GM12878 (cell line): ENCODE data around the gene CREG2.

Experiments used
- BRCA1 ChIP-seq: IDR thresholded peaks from 2 replicates; pipeline ENCODE4 v1.6.1; 2011; ENCODE audit warnings: low read depth, low read length, improper control_type of control experiment
- CHD4 ChIP-seq: fragments of 200-600 bp; sonication (generic); IDR thresholded peaks from 2 replicates; pipeline ENCODE4 v1.6.1; 2016; ENCODE audit warnings: mild to moderate bottlenecking
- CREB1 ChIP-seq: IDR thresholded peaks from 2 replicates; pipeline ENCODE4 v1.6.1; 2012; ENCODE audit warnings: low read depth, mild to moderate bottlenecking, inconsistent platforms
- EZH2 ChIP-seq: IDR thresholded peaks from 2 replicates; pipeline ENCODE4 v1.6.1; 2012; ENCODE audit warnings: low read depth, mild to moderate bottlenecking, control low read depth, inconsistent platforms, low read length, borderline replicate concordance; ENCODE audit not compliant: control insufficient read depth
- NFIC ChIP-seq: IDR thresholded peaks from 2 replicates; pipeline ENCODE4 v1.6.1; 2012; ENCODE audit warnings: low read depth, mild to moderate bottlenecking, inconsistent platforms, low read length, moderate library complexity
- POLR2A ChIP-seq: IDR thresholded peaks from 2 replicates; pipeline ENCODE4 v1.6.1; 2011; ENCODE audit warnings: low read depth, mild to moderate bottlenecking, low read length
- POLR2AphosphoS5 ChIP-seq: IDR thresholded peaks from 2 replicates; pipeline ENCODE4 v1.6.1; 2011; ENCODE audit warnings: mild to moderate bottlenecking, low read length, inconsistent platforms
- SREBF1 ChIP-seq: IDR thresholded peaks from 2 replicates; pipeline ENCODE4 v1.6.1; 2012; ENCODE audit warnings: mild to moderate bottlenecking, low read length
- TF ChIP-seq, protein P1 (sequence below), 3 experiments: IDR thresholded peaks in 2 of 3; conservative IDR thresholded peaks in 1 of 3; 2 replicates each; pipeline ENCODE4 v1.5.1; 2011; ENCODE audit warnings: low read depth in 3 of 3, low read length in 3 of 3, mild to moderate bottlenecking in 3 of 3, control low read depth in 2 of 3, moderate library complexity in 2 of 3, inconsistent platforms in 1 of 3, mixed read lengths in 1 of 3; ENCODE audit not compliant: control insufficient read depth in 2 of 3, insufficient read depth in 1 of 3; ENCODE audit errors: extremely low read depth in 1 of 3
- TF ChIP-seq, protein P2 (sequence below): IDR thresholded peaks from 2 replicates; pipeline ENCODE4 v1.6.1; 2012; ENCODE audit warnings: low read depth, low read length, improper control_type of control experiment
- TF ChIP-seq, protein P3 (sequence below): IDR thresholded peaks from 2 replicates; pipeline ENCODE4 v1.6.1; 2011; ENCODE audit warnings: low read depth, mild to moderate bottlenecking, low read length, moderate library complexity, borderline replicate concordance; ENCODE audit errors: extremely low read depth
- TF ChIP-seq, protein P4 (sequence below): IDR thresholded peaks from 2 replicates; pipeline ENCODE4 v1.6.1; 2012; ENCODE audit warnings: low read length, inconsistent platforms

DNA sequence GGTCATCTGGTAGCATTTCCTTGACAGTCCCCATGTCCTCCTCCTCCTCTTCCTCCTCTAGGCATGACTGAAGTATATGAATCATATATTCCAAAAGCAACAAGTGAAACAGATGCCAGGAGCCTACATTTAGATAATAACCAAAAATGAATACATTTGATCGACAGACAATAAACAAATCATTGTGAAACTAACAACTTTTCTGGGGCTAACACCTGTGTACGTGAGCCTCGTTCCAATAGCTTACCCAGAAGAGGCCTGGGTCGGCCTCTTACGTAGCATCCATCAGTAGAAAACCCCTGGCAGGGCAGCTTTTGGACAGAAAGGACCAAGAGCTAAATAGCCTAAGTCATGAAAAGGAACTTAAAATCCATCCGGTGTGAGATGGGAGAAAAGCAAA, 15.3 kb upstream of the CREG2 start:
- no peak for TF ChIP-seq CREB1
- TF ChIP-seq NFIC: no peak
- TF ChIP-seq BRCA1: no peak
- TF ChIP-seq, protein P1, sequence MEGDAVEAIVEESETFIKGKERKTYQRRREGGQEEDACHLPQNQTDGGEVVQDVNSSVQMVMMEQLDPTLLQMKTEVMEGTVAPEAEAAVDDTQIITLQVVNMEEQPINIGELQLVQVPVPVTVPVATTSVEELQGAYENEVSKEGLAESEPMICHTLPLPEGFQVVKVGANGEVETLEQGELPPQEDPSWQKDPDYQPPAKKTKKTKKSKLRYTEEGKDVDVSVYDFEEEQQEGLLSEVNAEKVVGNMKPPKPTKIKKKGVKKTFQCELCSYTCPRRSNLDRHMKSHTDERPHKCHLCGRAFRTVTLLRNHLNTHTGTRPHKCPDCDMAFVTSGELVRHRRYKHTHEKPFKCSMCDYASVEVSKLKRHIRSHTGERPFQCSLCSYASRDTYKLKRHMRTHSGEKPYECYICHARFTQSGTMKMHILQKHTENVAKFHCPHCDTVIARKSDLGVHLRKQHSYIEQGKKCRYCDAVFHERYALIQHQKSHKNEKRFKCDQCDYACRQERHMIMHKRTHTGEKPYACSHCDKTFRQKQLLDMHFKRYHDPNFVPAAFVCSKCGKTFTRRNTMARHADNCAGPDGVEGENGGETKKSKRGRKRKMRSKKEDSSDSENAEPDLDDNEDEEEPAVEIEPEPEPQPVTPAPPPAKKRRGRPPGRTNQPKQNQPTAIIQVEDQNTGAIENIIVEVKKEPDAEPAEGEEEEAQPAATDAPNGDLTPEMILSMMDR (IDR thresholded peaks at IDR 0.05 in 2 of 3, conservative IDR thresholded peaks at IDR 0.05 in 1 of 3; ENCODE audit: control insufficient read depth in 2 of 3, extremely low read depth in 1 of 3, insufficient read depth in 1 of 3, low read depth in 3 of 3, low read length in 3 of 3): no peak
- TF ChIP-seq EZH2: no peak
- no peak for TF ChIP-seq SREBF1
- TF ChIP-seq, protein P2, sequence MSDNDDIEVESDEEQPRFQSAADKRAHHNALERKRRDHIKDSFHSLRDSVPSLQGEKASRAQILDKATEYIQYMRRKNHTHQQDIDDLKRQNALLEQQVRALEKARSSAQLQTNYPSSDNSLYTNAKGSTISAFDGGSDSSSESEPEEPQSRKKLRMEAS: no peak
- TF ChIP-seq POLR2AphosphoS5: no peak
- no peak for TF ChIP-seq CHD4
- TF ChIP-seq, protein P3, sequence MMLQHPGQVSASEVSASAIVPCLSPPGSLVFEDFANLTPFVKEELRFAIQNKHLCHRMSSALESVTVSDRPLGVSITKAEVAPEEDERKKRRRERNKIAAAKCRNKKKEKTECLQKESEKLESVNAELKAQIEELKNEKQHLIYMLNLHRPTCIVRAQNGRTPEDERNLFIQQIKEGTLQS: no peak
- TF ChIP-seq POLR2A: no peak
- TF ChIP-seq, protein P4, sequence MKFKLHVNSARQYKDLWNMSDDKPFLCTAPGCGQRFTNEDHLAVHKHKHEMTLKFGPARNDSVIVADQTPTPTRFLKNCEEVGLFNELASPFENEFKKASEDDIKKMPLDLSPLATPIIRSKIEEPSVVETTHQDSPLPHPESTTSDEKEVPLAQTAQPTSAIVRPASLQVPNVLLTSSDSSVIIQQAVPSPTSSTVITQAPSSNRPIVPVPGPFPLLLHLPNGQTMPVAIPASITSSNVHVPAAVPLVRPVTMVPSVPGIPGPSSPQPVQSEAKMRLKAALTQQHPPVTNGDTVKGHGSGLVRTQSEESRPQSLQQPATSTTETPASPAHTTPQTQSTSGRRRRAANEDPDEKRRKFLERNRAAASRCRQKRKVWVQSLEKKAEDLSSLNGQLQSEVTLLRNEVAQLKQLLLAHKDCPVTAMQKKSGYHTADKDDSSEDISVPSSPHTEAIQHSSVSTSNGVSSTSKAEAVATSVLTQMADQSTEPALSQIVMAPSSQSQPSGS: no peak
